Muscle of back (tissue), 11 donors: ENCODE measurements around the gene ARL6IP5. TPM values are rescaled to one million over a fixed set of nuclear protein-coding genes. Genes with fewer than 3 reads are reported as not detected.
A peak's percentile ranks its signal among the peaks of the same experiment; 100 is the strongest.

Experiments used
- DNase-seq, 3 donors: peaks; one replicate each; pipeline versions ENCODE4 v3.0.0 to v3.0.0-alpha.2; 2013
- polyA plus RNA-seq, 10 donors: library from polyadenylated mRNA; unstranded; fragments of 120-200 nt; gene quantifications; one replicate each; pipeline ENCODE4 v1.2.1, GENCODE V29; 2013; ENCODE audit not compliant: insufficient read length in 10 of 10

Gene ARL6IP5
- polyA plus RNA-seq, 10 donors: 96.4 to 139 (median 128) TPM

GRCh38 chr3:69113536-69113935 is 28.8 kb downstream of the ARL6IP5 start:
- DNase-seq: no peak

- no peak for DNase-seq
Measured at GRCh38 chr3:69115731-69116130, 31.0 kb downstream of the ARL6IP5 start.

- no peak for DNase-seq
Measured at GRCh38 chr3:69116162-69116561, 31.4 kb downstream of the ARL6IP5 start.

GRCh38 chr3:69116897-69117296 is 32.2 kb downstream of the ARL6IP5 start:
- DNase-seq: no peak

- no peak for DNase-seq
Measured at GRCh38 chr3:69118555-69118954, 33.8 kb downstream of the ARL6IP5 start.

- DNase-seq: no peak
Measured at GRCh38 chr3:69119138-69119537, 34.4 kb downstream of the ARL6IP5 start.

GRCh38 chr3:69119681-69120080 is 34.9 kb downstream of the ARL6IP5 start:
- no peak for DNase-seq

GRCh38 chr3:69120879-69121464 is 36.2 kb downstream of the ARL6IP5 start:
- DNase-seq: peak; percentile 71 to 76 (median 74)

GRCh38 chr3:69121513-69121912 is 36.8 kb downstream of the ARL6IP5 start:
- DNase-seq: no peak

- no peak for DNase-seq
Measured at GRCh38 chr3:69121950-69122349, 37.2 kb downstream of the ARL6IP5 start.

GRCh38 chr3:69122403-69122802 is 37.7 kb downstream of the ARL6IP5 start, which contains the start of gene LMOD3:
Gene LMOD3, minus strand, starts transcription at chr3:69122595. Its CDS starts 209 bp downstream, at chr3:69122386.
- peak; percentile 64 to 77 (median 74) for DNase-seq

- DNase-seq: no peak
Measured at GRCh38 chr3:69126216-69126615, 41.5 kb downstream of the ARL6IP5 start.

GRCh38 chr3:69126999-69127398 is 42.3 kb downstream of the ARL6IP5 start:
- no peak for DNase-seq

- no peak for DNase-seq
Measured at GRCh38 chr3:69128509-69128908, 43.8 kb downstream of the ARL6IP5 start.

GRCh38 chr3:69129531-69129930 is 44.8 kb downstream of the ARL6IP5 start:
- DNase-seq: no peak

GRCh38 chr3:69130689-69131088 is 46.0 kb downstream of the ARL6IP5 start:
- no peak for DNase-seq

- DNase-seq: no peak
Measured at GRCh38 chr3:69137005-69137404, 52.3 kb downstream of the ARL6IP5 start.

GRCh38 chr3:69137412-69137811 is 52.7 kb downstream of the ARL6IP5 start:
- no peak for DNase-seq

GRCh38 chr3:69141313-69141712 is 56.6 kb downstream of the ARL6IP5 start:
- DNase-seq: no peak

- peak in 1 of 3 donors; percentile 10 for DNase-seq
Measured at GRCh38 chr3:69142090-69142489, 57.4 kb downstream of the ARL6IP5 start.

GRCh38 chr3:69142797-69143454 is 58.2 kb downstream of the ARL6IP5 start:
- no peak for DNase-seq

- no peak for DNase-seq
Measured at GRCh38 chr3:69143612-69144011, 58.9 kb downstream of the ARL6IP5 start.

- no peak for DNase-seq
Measured at GRCh38 chr3:69144631-69145245, 60.0 kb downstream of the ARL6IP5 start.
